SK-N-SH treated with all-trans-retinoic acid at 6 μM for 48 hours (cell line): ENCODE results near the gene TNFRSF11A.

Source experiments
- ARNTL ChIP-seq: fragments of 450-650 bp; formaldehyde crosslinking; IDR thresholded peaks from 2 replicates; pipeline ENCODE4 v1.5.0; 2020; ENCODE audit warnings: low read depth, mild to moderate bottlenecking, moderate library complexity, borderline replicate concordance
- CSDC2 ChIP-seq: fragments of 250-450 bp; sonication (Bioruptor Pico); IDR thresholded peaks from 2 replicates; pipeline ENCODE4 v1.5.0; 2020; ENCODE audit warnings: mild to moderate bottlenecking, moderate library complexity
- GLIS3 ChIP-seq: fragments of 250-450 bp; sonication (Bioruptor Pico); IDR thresholded peaks from 2 replicates; pipeline ENCODE4 v1.5.0; 2020; ENCODE audit warnings: mild to moderate bottlenecking, moderate library complexity
- SNAI2 ChIP-seq: fragments of 250-450 bp; sonication (Bioruptor Pico); IDR thresholded peaks from 2 replicates; pipeline ENCODE4 v1.5.0; 2020; ENCODE audit warnings: mild to moderate bottlenecking, moderate library complexity
- TOX ChIP-seq: fragments of 250-450 bp; sonication (Bioruptor Pico); IDR thresholded peaks from 2 replicates; pipeline ENCODE4 v1.8.0; 2021; ENCODE audit warnings: mild to moderate bottlenecking, moderate library complexity, borderline replicate concordance
- ZC3H10 ChIP-seq: fragments of 250-450 bp; sonication (Bioruptor Pico); IDR thresholded peaks from 2 replicates; pipeline ENCODE4 v1.5.1; 2021; ENCODE audit warnings: mild to moderate bottlenecking, moderate library complexity
- ZNF565 ChIP-seq: fragments of 450-650 bp; formaldehyde crosslinking; conservative IDR thresholded peaks from 2 replicates; pipeline ENCODE4 v1.5.0; 2020; ENCODE audit warnings: low read depth, mild to moderate bottlenecking, moderate library complexity
- TF ChIP-seq, protein P1 (sequence below): fragments of 250-450 bp; sonication (Bioruptor Pico); IDR thresholded peaks from 2 replicates; pipeline ENCODE4 v1.8.0; 2020; ENCODE audit warnings: mild to moderate bottlenecking, moderate library complexity, borderline replicate concordance
- TF ChIP-seq, protein P2 (sequence below): fragments of 250-450 bp; sonication (Bioruptor Pico); IDR thresholded peaks from 2 replicates; pipeline ENCODE4 v1.5.1; 2020; ENCODE audit warnings: low read depth, mild to moderate bottlenecking, moderate library complexity
- TF ChIP-seq, protein P3 (sequence below): fragments of 250-450 bp; sonication (Bioruptor Pico); IDR thresholded peaks from 2 replicates; pipeline ENCODE4 v1.8.0; 2021; ENCODE audit warnings: low read depth, mild to moderate bottlenecking, moderate library complexity, borderline replicate concordance

GRCh38 chr18:62398291-62398690 is 73.2 kb downstream of the TNFRSF11A start:
- TF ChIP-seq, protein P1, sequence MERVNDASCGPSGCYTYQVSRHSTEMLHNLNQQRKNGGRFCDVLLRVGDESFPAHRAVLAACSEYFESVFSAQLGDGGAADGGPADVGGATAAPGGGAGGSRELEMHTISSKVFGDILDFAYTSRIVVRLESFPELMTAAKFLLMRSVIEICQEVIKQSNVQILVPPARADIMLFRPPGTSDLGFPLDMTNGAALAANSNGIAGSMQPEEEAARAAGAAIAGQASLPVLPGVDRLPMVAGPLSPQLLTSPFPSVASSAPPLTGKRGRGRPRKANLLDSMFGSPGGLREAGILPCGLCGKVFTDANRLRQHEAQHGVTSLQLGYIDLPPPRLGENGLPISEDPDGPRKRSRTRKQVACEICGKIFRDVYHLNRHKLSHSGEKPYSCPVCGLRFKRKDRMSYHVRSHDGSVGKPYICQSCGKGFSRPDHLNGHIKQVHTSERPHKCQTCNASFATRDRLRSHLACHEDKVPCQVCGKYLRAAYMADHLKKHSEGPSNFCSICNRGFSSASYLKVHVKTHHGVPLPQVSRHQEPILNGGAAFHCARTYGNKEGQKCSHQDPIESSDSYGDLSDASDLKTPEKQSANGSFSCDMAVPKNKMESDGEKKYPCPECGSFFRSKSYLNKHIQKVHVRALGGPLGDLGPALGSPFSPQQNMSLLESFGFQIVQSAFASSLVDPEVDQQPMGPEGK (CRISPR knock-in tag): no peak
- no peak for TF ChIP-seq ZNF565 (CRISPR knock-in tag)
- TF ChIP-seq CSDC2: no peak
- no peak for TF ChIP-seq GLIS3
- no peak for TF ChIP-seq ARNTL
- no peak for TF ChIP-seq SNAI2 (CRISPR knock-in tag)
- TF ChIP-seq TOX (CRISPR knock-in tag): no peak
- TF ChIP-seq ZC3H10: no peak
- TF ChIP-seq, protein P2, sequence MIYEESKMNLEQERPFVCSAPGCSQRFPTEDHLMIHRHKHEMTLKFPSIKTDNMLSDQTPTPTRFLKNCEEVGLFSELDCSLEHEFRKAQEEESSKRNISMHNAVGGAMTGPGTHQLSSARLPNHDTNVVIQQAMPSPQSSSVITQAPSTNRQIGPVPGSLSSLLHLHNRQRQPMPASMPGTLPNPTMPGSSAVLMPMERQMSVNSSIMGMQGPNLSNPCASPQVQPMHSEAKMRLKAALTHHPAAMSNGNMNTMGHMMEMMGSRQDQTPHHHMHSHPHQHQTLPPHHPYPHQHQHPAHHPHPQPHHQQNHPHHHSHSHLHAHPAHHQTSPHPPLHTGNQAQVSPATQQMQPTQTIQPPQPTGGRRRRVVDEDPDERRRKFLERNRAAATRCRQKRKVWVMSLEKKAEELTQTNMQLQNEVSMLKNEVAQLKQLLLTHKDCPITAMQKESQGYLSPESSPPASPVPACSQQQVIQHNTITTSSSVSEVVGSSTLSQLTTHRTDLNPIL (CRISPR knock-in tag): no peak
- TF ChIP-seq, protein P3, sequence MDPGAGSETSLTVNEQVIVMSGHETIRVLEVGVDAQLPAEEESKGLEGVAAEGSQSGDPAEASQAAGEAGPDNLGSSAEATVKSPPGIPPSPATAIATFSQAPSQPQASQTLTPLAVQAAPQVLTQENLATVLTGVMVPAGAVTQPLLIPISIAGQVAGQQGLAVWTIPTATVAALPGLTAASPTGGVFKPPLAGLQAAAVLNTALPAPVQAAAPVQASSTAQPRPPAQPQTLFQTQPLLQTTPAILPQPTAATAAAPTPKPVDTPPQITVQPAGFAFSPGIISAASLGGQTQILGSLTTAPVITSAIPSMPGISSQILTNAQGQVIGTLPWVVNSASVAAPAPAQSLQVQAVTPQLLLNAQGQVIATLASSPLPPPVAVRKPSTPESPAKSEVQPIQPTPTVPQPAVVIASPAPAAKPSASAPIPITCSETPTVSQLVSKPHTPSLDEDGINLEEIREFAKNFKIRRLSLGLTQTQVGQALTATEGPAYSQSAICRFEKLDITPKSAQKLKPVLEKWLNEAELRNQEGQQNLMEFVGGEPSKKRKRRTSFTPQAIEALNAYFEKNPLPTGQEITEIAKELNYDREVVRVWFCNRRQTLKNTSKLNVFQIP (CRISPR knock-in tag): no peak
